RWPE2 (cell line): ENCODE results near the gene NDRG4.

Source experiments
- ATAC-seq: fragments of 200-7000 bp; cut with Tn5 transposase; 3 replicates; pipeline ENCODE4 v1.9.1; 2021; ENCODE audit warnings: low read depth
- DNase-seq: peaks from one replicate; pipeline ENCODE4 v3.0.0-alpha.2; 2020; ENCODE audit warnings: low spot score
- H3K27ac ChIP-seq: fragments of 450-650 bp; 2 replicates; pipeline ENCODE4 v1.5.1; 2017; ENCODE audit warnings: mild to moderate bottlenecking; ENCODE audit not compliant: poor library complexity, severe bottlenecking
- H3K27me3 ChIP-seq: fragments of 250-450 bp; sonication (Bioruptor Pico); 2 replicates; pipeline ENCODE4 v1.5.1; 2021; ENCODE audit warnings: mild to moderate bottlenecking, moderate library complexity; ENCODE audit not compliant: insufficient read depth, poor library complexity, severe bottlenecking
- H3K36me3 ChIP-seq: fragments of 250-450 bp; sonication (Bioruptor Pico); 2 replicates; pipeline ENCODE4 v1.5.1; 2020; ENCODE audit warnings: low read depth, mild to moderate bottlenecking, moderate library complexity
- H3K4me1 ChIP-seq: fragments of 250-450 bp; sonication (Bioruptor Pico); 2 replicates; pipeline ENCODE4 v1.5.1; 2021; ENCODE audit warnings: mild to moderate bottlenecking, moderate library complexity; ENCODE audit not compliant: insufficient read depth, poor library complexity, severe bottlenecking
- H3K4me3 ChIP-seq: fragments of 250-450 bp; sonication (Bioruptor Pico); 2 replicates; pipeline ENCODE4 v1.5.1; 2021; ENCODE audit warnings: mild to moderate bottlenecking, moderate library complexity; ENCODE audit not compliant: severe bottlenecking
- H3K9me3 ChIP-seq: fragments of 250-450 bp; sonication (Bioruptor Pico); 2 replicates; pipeline ENCODE4 v1.5.1; 2021; ENCODE audit warnings: mild to moderate bottlenecking, moderate library complexity; ENCODE audit not compliant: severe bottlenecking
- CTCF ChIP-seq: fragments of 450-650 bp; IDR thresholded peaks from one replicate; pipeline ENCODE4 v1.5.1; 2017; ENCODE audit warnings: mild to moderate bottlenecking, moderate library complexity; ENCODE audit not compliant: poor library complexity, severe bottlenecking

NDRG4 gene

GRCh38 chr16:58452640-58453039 lies 47.3 kb upstream of the NDRG4 start:
- Histone ChIP-seq H3K4me3 (no peak overlapping the region), H3K27ac (no peak overlapping the region), H3K27me3 (no peaks in the 10 kb centered on the region), H3K4me1 (peaks cover 4% of the 10 kb centered on the region), H3K36me3 (no peaks in the 10 kb centered on the region), H3K9me3 (no peaks in the 10 kb centered on the region)
- ATAC-seq (no peak), DNase-seq (no peak)
- TF ChIP-seq CTCF, result no peak

GRCh38 chr16:58454178-58454577 lies 45.8 kb upstream of the NDRG4 start:
- no peaks in the 10 kb centered on the region for H3K36me3 ChIP-seq
- no peaks in the 10 kb centered on the region for H3K9me3 ChIP-seq
- H3K27me3 ChIP-seq, result no peaks in the 10 kb centered on the region
- H3K4me3 ChIP-seq, result no peak overlapping the region
- DNase-seq (no peak), ATAC-seq (no peak)
- H3K27ac ChIP-seq, result no peak overlapping the region
- no peak for TF ChIP-seq CTCF
- peaks cover 4% of the 10 kb centered on the region for H3K4me1 ChIP-seq

- Histone ChIP-seq H3K27ac (no peak overlapping the region), H3K4me3 (no peak overlapping the region), H3K36me3 (no peaks in the 10 kb centered on the region), H3K27me3 (no peaks in the 10 kb centered on the region), H3K9me3 (no peaks in the 10 kb centered on the region), H3K4me1 (peaks cover 4% of the 10 kb centered on the region)
- no peak for DNase-seq
- TF ChIP-seq CTCF, result no peak
- no peak for ATAC-seq
These were observed 45.1 kb upstream of the NDRG4 start for GRCh38 chr16:58454856-58455255.

GRCh38 chr16:58455750-58456149 lies 44.2 kb upstream of the NDRG4 start:
- no peak for ATAC-seq
- no peak overlapping the region for H3K4me3 ChIP-seq
- no peak overlapping the region for H3K27ac ChIP-seq
- no peak for DNase-seq
- H3K36me3 ChIP-seq, result no peaks in the 10 kb centered on the region
- H3K4me1 ChIP-seq, result peaks cover 4% of the 10 kb centered on the region
- TF ChIP-seq CTCF, result no peak
- H3K27me3 ChIP-seq, result no peaks in the 10 kb centered on the region
- H3K9me3 ChIP-seq, result no peaks in the 10 kb centered on the region

- H3K36me3 ChIP-seq, result no peaks in the 10 kb centered on the region
- ATAC-seq (no peak), DNase-seq (no peak)
- no peak overlapping the region for H3K4me3 ChIP-seq
- H3K27me3 ChIP-seq, result no peaks in the 10 kb centered on the region
- H3K4me1 ChIP-seq, result peaks cover 4% of the 10 kb centered on the region
- H3K27ac ChIP-seq, result no peak overlapping the region
- TF ChIP-seq CTCF, result no peak
- no peaks in the 10 kb centered on the region for H3K9me3 ChIP-seq
These were observed 43.8 kb upstream of the NDRG4 start for GRCh38 chr16:58456193-58456592.
